Lung (tissue), 11 donors: ENCODE data around the gene LASP1NB.
"Not testable (repeated sequence)": the region's sequence is repeated elsewhere in the genome, so short reads cannot be mapped to it uniquely, and the experiment has no call there.

ENCODE experiments used
- ATAC-seq: fragments of 200-7000 bp; cut with Tn5 transposase; one replicate; pipeline ENCODE4 v1.9.1; 2020; ENCODE audit warnings: moderate number of reproducible peaks; ENCODE audit not compliant: insufficient read depth, low FRiP score
- DNase-seq, 3 donors: peaks; one replicate each; pipeline ENCODE4 v3.0.0-alpha.2; 2013 to 2017
- H3K27ac ChIP-seq, 2 donors: one replicate each; pipeline ENCODE4 v1.5.1; 2013; ENCODE audit warnings: mild to moderate bottlenecking in 2 of 2, moderate library complexity in 2 of 2, control low read depth in 1 of 2, inconsistent platforms in 1 of 2, low read depth in 1 of 2, low read length in 1 of 2
- H3K27me3 ChIP-seq, 3 donors: one replicate each; pipeline ENCODE4 v1.5.1; 2013; ENCODE audit warnings: low read length in 2 of 3; ENCODE audit not compliant: control insufficient read depth in 3 of 3, insufficient read depth in 3 of 3
- H3K36me3 ChIP-seq, 4 donors: one replicate each; pipeline ENCODE4 v1.5.1; 2013; ENCODE audit warnings: low read length in 4 of 4, mild to moderate bottlenecking in 1 of 4, moderate library complexity in 1 of 4; ENCODE audit not compliant: control insufficient read depth in 4 of 4, insufficient read depth in 4 of 4
- H3K4me1 ChIP-seq, 5 donors: one replicate each; pipeline ENCODE4 v1.5.1; 2013; ENCODE audit warnings: low read length in 5 of 5, mild to moderate bottlenecking in 2 of 5, moderate library complexity in 1 of 5; ENCODE audit not compliant: control insufficient read depth in 5 of 5, insufficient read depth in 5 of 5
- H3K4me3 ChIP-seq: one replicate; pipeline ENCODE4 v1.5.1; 2013; ENCODE audit warnings: mild to moderate bottlenecking, control low read depth, moderate library complexity
- H3K9ac ChIP-seq, 2 donors: one replicate each; pipeline ENCODE4 v1.5.1; 2013; ENCODE audit warnings: low read length in 2 of 2, control low read depth in 1 of 2; ENCODE audit not compliant: insufficient read depth in 1 of 2
- H3K9me3 ChIP-seq, 4 donors: one replicate each; pipeline ENCODE4 v1.5.1; 2013; ENCODE audit warnings: low read length in 3 of 4, mild to moderate bottlenecking in 1 of 4, moderate library complexity in 1 of 4; ENCODE audit not compliant: control insufficient read depth in 4 of 4, insufficient read depth in 3 of 4
- CTCF ChIP-seq: IDR thresholded peaks from 2 replicates; pipeline ENCODE4 v1.5.1; 2012; ENCODE audit warnings: mild to moderate bottlenecking; ENCODE audit errors: control extremely low read depth, extremely low read depth
- WGBS, 2 donors: extraction: QIAGEN DNeasy Blood & Tissue Kit; methylation state at CpG; one replicate each; pipeline ENCODE4 v1.1.7; 2013; 5-methylcytosine and 5-hydroxymethylcytosine counted together
- donor health status: control.
- donor health status: control.
- donor health status: Bipolar disorder and iron deficiency.
- donor health status: healthy.
- donor health status: DM: yes; HTN: yes; CAD: no.

Gene LASP1NB

DNA sequence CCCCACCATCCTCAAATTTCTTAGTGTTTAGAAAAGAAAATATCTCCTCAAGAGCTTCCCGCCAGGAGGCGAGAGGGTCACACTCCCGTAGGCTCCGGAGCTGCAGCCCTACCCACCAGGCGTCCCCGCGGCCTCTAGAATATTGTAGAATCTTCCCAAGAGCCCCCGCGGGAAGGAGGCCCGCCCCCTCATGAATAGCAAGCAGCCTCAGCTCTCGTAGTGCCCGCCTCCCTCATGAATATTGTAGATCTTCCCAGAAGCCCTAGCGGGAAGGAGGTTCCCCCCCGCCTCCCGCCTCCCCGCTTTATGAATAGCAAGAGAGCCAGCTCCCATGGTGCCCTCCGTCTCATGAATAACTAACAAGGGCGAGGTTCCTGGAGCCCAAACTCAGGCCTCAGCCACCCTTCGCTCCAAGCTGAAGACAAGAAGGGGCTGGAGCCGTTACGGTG is 41.9 kb downstream of the LASP1NB start, which contains the start of gene FBXO47:
Gene FBXO47 (minus strand): TSS at position 114 of the 449 bp plus-strand sequence. CDS start 4,378 bp downstream, outside the sequence.
- H3K9ac ChIP-seq, result peak within 1 kb of the TSS in 1 of 2 donors; percentile 38
- 15 to 18% methylated on average over 21 of the region's 21 CpGs for WGBS, 2 donors
- H3K9me3 ChIP-seq, result no peaks in the 10 kb centered on the region
- no peak within 1 kb of the TSS for H3K4me3 ChIP-seq
- H3K27me3 ChIP-seq, result no peaks in the 10 kb centered on the region
- ATAC-seq (peak; percentile 94), DNase-seq (peak; percentile 86 to 89 (median 88))
- TF ChIP-seq CTCF, result no peak
- H3K36me3 ChIP-seq, result no peaks in the 10 kb centered on the region
- peak within 1 kb of the TSS; percentile 37 to 88 for H3K27ac ChIP-seq
- H3K4me1 ChIP-seq, result peaks cover 0 to 2% (median 0%) of the 10 kb centered on the region in 5 donors

DNA sequence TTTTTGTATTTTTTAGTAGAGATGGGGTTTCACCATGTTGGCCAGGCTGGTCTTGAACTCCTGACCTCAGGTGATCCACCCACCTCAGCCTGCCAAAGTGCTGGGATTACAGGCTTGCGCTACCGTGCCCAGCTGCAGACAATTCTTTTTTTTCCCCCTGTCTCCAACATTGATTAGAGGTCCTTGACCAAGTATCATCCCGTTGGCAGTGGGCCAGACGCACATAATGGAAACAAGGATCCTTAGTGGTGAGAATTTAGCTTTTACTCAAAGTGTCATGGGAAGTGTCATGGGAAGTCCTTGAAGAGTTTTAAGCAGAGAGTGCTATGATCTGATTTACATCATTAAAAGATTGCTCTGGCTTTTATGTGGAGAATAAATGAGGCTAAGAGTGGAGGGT is 43.9 kb downstream of the LASP1NB start:
- Histone ChIP-seq H3K4me3 (no peak overlapping the region), H3K4me1 (peaks cover 0 to 2% (median 0%) of the 10 kb centered on the region in 5 donors), H3K9me3 (no peaks in the 10 kb centered on the region), H3K36me3 (no peaks in the 10 kb centered on the region), H3K27ac (no peak overlapping the region), H3K9ac (no peak overlapping the region), H3K27me3 (no peaks in the 10 kb centered on the region)
- DNase-seq (no peak), ATAC-seq (no peak)
- 70 to 86% methylated on average over 4 of the region's 4 CpGs for WGBS, 2 donors
- no peak for TF ChIP-seq CTCF

- Histone ChIP-seq H3K4me3 (no peak overlapping the region), H3K9ac (no peak overlapping the region), H3K36me3 (no peaks in the 10 kb centered on the region), H3K27me3 (no peaks in the 10 kb centered on the region), H3K4me1 (peaks cover 0 to 2% (median 0%) of the 10 kb centered on the region in 5 donors), H3K9me3 (no peaks in the 10 kb centered on the region), H3K27ac (no peak overlapping the region)
- ATAC-seq (no peak), DNase-seq (no peak)
- TF ChIP-seq CTCF, result no peak
- 72 to 80% methylated on average over 4 of the region's 4 CpGs for WGBS, 2 donors
Observed at GRCh38 chr17:38970128-38970527, 44.7 kb downstream of the LASP1NB start.

GRCh38 chr17:38970804-38971203 is 45.4 kb downstream of the LASP1NB start:
- Histone ChIP-seq H3K9me3 (no peaks in the 10 kb centered on the region), H3K27me3 (no peaks in the 10 kb centered on the region), H3K9ac (no peak overlapping the region), H3K4me3 (no peak overlapping the region), H3K4me1 (peaks cover 0 to 2% (median 0%) of the 10 kb centered on the region in 5 donors), H3K36me3 (no peaks in the 10 kb centered on the region), H3K27ac (no peak overlapping the region)
- no peak for TF ChIP-seq CTCF
- ATAC-seq, result no peak
- 88% methylated on average over 5 of the region's 5 CpGs for WGBS, 2 donors
- DNase-seq, result no peak

DNA sequence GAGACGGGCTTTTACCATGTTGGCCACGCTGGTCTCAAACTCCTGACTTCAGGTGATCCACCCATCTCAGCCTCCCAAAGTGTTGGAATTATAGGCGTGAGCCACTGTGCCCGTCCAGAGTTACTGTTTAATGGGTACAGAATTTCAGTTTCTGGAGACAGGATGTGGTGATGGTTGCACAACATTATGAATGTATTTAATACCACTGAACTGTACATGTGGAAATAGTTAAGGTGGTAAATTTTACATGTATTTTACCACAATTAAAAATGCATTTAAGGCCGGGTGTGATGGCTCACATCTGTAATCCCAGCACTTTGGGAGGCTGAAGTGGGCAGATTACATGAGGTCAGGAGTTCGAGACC is 50.8 kb downstream of the LASP1NB start:
- WGBS, 2 donors, result 42 to 51% methylated on average over 6 of the region's 6 CpGs
- not testable (repeated sequence) for DNase-seq, H3K4me3 ChIP-seq, H3K27me3 ChIP-seq, ATAC-seq, H3K4me1 ChIP-seq, H3K9me3 ChIP-seq, H3K9ac ChIP-seq, H3K36me3 ChIP-seq, H3K27ac ChIP-seq
